HG03565 (cell line): Measurements from ENCODE around the gene RTP5.
"Not testable (repeated sequence)": the region's sequence is repeated elsewhere in the genome, so short reads cannot be mapped to it uniquely, and the experiment has no call there.

Source experiments
- ATAC-seq: cut with Tn5 transposase; IDR thresholded peaks from one replicate; pipeline ENCODE4 v1.9.1; 2021; ENCODE audit warnings: mild to moderate bottlenecking, moderate library complexity; ENCODE audit not compliant: unreplicated experiment

Gene RTP5

DNA sequence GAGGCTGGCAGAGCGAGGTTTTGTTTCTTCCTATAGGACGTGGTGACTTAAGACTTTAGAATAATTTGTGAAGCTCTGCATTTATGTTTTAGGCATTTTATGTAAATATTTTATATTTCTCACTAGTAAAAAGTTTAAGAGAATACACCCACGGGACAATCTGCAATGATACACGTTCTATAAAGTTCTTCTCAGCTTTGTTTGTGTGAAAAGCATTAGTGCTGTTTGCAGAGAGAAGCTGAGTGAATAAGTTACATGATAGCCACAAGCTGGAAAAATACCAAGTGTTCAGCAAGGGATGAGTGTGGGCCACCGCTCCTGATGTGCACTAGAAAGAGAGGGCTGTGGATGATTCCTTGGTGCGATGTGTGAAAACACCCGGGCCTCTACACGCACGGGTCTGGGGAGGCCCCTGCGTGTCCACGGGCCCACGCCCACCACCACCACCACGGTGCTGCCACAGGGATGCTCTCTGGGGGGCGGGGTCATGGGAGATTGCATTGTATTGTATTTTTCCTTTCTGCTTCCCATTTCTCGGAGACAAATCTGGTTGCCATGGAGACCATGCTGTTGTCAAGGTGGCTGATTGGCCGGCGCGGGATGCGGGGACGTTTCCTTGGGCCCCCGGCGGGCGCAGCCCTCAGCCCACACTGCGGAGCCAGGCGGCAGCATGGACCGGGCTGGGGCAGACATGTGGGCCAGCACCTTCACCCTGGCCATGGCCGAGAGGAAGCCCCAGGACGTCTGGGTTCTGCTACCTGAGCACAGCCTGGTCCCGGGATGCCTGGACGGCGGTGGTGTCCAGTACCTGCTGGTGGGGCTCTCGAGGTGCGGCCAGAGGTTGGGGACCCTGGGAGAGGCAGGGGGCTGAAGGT lies at the start of gene RTP5:
TSS of gene RTP5 (plus strand) at position 643 of the 875 bp plus-strand sequence. CDS start at position 671, 28 bp downstream.
- no peak for ATAC-seq

DNA sequence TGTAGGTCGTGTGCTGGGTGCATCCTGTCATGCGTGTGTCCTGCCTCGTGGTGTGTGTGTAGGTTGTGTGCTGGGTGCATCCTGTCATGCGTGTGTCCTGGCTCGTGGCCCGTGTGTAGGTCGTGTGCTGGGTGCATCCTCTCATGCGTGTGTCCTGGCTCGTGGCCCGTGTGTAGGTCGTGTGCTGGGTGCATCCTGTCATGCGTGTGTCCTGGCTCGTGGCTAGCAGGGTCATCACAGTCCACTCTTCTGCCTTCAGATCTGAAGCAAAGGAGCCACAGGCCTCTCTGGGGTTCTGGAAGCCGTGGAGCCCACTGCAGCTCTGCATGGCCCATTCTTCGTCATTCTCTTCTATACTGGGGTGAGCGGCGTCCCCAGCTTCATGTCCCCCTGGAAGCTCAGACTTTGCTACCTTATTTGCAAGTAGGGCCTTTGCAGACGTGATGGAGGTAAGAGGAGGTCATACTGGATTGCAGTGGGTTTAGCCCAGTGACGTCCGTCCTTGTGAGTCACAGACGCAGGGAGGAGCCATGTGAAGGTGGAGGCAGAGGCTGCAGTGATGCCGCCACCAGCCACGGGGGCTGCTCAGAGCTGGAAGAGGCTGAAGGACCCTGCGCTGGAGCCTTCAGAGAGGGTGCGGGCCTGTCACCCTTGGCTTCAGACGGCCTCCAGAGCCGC lies 49.4 kb upstream of the RTP5 start:
- ATAC-seq: not testable (repeated sequence)

DNA sequence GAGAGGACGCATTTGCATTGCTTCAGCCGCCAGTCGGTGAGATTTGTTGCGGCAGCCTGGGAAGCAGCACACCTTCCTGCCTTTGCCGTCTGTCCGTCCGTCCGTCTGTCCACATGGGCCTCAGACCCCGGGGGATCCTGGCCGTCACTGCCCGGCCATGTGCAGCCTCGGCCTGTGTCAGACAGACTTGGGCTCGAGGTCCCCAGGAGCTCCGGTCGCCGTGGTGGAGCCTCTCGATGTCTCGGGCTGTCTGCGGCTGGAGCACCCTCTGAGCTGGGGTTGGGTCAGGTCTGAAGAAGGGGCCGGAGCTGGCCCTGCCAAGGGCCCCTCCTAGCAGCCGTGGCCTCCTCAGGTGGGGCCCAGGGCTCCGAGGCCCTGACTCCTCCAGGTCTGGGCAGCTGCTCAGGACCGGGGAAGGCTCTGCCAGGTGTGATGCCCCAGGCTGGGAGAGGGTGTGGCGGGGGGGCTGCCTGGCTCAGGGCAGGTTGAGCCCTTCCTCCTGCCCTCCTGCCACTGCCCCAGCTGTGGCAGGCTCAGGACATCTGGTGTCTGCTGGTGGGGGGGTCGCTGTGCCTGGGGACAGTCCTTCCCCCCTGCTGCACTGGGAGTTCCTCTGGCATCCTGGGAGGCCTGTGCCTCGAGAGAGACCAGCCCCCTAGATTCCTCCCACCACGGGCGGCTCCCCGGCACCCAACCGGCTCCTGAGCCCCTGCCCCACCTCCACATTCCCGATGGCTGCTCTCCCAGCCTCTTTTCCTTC lies 48.7 kb upstream of the RTP5 start:
- no peak for ATAC-seq

DNA sequence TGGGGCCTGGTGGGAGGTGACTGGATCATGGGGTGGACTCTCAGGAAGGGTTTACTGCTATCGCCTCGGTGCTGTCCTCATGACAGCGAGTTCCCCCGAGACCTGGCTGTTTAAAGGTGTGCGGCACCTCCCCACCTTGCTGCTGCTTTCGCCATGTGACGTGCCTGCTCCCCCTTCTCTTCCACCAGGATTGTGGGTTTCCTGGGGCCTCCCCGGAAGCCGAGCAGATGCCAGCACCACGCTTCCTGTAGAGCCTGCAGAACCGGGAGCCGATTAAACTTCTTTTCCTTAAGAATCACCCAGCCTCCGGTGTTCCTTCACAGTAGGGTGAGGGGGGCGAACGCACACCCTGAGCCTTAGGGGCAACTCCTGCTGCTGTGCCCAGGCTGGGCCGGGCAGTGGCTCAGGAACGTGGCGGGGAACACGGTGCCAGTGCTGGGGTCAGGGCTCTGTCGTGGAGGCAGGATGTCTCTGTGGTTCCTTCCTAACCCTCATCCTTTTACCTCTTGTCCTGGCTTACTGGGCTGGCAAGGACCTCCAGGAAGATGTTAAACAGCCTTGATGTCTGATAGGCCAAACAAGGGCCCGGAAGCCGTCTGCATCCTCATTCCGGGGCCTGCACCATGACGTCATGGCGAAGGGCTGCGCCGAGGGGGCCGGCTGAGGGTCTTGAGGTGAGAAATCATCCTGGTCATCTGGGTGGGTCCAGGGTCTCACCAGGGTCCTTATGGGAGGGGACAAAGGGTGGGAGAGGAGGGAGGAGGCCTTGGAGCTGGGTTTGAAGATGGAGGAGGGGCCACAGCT lies 47.9 kb upstream of the RTP5 start:
- no peak for ATAC-seq

DNA sequence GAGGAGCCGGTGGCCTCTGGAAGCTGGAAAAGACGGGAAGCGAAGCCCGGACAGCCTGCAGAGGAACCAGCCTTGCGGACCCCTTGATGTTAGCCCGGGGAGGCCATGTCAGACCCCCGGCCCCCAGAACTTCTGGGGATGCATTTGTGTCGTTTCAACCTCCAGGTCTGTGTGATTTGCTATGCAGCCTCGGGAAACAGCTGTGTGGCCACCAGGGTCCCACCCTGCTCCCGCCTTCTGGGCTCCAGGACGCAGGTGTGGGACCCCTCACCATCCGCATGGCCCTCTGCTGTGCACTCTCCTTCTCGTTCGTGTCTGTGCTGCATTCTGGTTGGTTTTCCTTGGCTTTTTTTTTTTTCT lies 47.3 kb upstream of the RTP5 start:
- no peak for ATAC-seq

DNA sequence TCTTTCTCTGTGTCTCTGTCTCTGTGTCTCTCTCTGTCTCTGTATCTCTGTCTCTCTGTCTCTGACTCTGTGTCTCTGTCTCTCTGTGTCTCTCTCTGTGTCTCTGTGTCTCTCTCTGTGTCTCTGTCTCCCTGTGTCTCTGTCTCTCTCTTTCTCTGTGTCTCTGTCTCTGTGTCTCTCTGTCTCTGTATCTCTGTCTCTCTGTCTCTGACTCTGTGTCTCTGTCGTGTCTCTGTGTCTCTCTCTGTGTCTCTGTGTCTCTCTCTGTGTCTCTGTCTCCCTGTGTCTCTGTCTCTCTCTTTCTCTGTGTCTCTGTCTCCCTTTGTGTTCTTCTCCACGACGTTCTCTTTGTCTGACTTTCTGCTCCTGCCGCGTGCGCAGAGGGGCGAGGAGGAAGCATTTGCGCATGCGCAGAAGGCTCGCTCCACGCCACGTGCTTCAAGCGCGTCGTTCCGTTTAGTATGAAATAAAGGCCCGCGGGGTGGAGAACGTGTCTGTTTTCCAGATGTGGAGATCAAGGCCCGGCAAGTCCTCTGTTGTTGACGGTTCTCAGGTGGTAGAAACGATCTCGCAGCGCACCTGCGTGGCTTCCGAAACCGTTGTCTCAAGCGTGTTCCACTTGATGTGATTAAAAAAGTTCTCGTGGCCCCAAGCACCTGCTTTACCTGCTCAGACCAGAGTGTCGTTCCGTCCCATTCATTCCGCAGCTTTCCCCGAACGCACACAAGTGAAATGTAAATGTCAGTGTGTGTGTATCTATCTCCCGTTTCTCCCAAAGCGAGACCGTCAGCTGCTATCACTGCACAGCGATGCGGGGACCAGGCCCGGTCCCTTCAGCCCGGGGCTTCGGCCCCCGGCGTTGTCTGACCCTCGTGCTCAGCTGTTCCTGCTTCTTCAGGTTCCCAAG lies 45.7 kb upstream of the RTP5 start:
- ATAC-seq: not testable (repeated sequence)

DNA sequence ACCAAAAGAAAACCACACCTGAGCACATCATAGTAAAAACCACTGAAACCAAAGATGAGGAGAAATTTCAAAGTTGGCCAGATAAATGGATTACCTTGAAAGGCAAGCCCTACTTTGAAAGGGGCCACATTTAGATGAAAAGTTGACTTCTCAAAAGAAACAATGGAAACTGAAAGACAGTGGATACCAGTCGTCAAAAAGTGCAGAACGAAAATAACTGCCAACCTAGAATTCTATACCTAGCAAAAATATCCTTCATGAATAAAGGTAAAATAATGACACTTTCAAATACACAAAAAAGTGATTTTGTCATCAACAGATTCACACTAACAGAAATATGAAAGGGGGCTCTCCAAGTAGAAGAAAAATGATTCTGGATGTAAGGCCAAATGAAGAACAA lies 42.1 kb upstream of the RTP5 start:
- no peak for ATAC-seq

DNA sequence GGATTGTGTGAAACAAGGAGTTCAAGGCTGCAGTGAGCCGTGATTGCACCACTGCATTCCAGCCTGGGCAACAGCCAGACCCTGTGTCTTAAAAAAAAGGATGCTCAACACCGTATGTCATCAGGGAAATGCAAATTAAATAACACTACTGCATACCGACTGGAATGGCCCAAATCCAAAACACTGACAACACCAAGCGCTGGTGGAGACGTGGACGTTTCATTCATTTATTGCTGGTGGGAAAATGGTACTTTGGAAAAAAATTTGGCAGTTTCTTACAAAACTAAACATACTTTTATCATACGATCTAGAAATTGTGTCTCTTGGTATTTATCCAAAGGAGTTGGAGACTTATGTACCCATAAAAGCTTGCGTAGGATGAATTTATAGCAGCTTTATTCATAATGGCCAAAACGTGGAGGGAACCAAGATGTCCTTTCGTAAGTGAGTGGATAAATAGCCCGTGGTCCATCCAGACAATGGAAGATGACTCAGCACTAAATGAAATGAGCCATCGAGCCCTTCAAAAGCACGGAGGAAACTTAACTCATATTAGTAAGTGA lies 36.3 kb upstream of the RTP5 start:
- no peak for ATAC-seq

DNA sequence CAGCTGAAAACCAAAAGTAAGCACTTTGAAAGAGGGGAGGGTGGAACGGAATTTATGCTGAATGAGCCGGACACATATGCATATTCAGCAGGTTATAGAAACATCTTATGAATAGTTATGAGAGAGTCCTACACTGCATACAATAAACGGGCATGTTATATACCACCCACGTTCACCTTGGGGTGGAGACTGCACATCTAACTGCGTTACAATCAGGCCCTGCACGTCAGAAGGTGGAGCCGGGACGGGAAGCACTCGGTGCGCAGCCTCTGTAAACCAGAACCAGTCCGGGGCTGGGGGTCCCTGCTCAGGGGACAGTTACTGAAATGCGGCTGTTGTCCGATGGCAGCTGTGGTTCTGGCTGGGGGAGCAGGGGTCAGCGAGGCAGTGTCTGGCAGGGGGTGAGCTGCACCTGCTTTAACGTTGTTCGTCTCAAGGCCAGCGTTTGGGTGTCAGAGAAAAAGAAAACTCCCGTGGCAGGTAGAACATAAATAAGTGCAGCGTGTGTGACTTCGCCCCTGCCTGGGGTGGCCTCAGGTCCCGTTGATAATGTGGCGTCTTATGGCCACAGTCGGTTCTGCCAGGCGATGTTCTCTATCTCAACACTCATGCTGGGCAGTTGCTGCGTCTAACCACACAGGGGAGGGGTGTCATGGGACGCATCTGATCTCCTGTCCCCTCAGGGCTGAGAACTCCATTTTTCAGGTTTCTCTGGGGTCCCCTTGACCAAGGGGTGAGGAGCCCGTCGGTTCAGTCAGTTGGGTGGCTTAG lies 35.6 kb upstream of the RTP5 start:
- not testable (repeated sequence) for ATAC-seq

DNA sequence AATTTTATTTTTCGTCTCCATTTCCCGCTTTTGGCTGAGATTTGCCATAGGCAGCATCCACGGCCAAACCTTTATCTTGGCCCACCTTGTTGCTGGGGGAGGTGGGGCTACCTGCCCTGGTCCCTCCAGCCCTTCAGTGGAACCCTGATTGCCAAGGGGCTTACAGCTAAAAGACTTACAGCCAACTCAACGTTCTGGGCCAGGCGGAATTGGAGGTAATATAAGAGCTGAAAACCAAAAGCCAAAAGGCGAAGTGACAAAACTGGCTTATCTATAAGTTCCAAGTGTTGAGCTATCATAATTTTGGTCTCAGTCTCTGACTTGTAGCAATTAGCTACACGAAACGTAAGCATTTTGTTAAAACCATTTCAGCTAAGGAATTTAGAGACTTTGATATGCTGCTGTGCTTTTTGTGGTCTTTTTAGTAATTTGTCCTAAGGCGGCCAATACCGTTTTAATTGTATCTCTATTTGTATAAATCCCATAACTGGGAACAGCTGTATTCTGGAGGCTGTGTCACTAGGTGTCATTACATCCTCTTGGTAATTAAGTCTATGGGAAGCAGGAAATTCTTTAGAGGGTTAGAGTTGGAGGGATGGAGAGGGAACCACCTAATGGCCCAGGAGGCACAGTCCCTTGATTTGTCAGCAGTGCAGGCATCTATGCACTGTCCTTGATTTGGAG lies 34.9 kb upstream of the RTP5 start:
- ATAC-seq: no peak

DNA sequence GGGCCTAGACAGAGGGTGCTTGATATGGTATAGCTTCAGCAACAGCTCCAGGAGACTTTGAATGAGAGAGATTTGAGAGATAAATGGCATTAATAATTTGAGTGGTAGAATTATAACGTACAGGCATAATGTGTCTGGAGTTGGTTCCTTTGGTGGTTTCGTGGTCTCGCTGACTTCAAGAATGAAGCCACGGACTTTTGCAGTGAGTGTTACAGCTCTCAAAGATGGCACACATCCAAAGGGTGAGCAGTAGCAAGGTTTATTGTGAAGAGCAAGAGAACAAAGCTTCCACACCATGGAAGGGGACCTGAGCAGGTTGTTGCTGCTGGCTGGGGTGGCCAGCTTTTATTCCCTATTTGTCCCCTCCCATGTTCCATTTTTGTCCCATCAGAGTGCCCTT lies 33.9 kb upstream of the RTP5 start:
- no peak for ATAC-seq

DNA sequence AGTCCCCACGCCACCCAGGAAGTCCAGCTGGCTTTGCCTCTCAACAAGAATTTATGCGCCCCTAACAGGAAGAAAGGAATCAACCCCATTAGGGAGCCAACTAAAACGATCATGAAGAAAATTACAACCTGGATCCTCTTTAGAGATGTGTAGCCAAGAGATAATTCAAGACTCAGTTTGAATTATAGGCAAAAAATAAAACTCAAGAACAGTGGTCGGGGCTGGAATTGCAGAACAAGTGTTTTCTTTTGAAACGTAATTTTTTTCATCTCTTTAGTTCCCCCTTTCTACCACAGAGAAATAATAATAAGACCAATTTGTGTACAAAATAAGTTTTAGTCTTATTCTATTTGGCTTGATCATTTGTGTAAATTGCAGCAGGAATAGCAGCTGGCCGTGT lies 33.2 kb upstream of the RTP5 start:
- no peak for ATAC-seq

DNA sequence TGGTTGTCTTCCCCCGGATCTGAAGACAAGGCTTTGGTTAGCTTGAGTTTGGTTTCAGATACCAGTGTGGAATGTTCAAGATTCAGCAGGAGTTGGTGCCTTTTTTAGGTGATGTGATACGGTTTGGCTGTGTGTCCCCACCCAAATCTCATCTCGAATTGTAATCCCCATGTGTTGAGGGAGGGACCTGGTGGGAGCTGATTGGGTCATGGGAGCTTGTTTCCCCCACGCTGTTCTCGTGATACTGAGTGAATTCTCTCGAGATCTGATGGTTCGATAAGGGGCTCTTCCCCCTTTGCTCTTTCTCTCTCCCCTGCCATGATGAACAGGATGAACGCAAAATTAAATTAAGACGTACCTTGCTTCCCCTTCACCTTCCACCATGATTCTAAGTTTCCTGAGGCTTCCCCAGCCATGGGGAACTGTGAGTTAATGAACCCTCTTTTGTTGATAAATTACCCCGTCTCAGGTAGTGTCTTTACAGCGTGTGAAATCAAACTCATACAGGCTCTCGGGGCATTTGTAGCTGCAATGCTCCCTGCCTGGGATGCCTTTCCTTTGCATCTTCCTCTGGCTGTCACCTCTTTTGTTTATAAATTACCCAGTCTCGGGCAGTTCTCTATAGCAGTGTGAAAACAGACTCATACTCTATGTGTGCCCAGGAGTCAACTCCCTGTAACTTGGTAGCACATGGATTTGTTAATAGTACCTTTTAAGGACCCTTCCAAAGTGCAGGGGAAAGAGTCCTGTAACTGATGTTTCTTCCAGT lies 32.1 kb upstream of the RTP5 start:
- ATAC-seq: no peak

DNA sequence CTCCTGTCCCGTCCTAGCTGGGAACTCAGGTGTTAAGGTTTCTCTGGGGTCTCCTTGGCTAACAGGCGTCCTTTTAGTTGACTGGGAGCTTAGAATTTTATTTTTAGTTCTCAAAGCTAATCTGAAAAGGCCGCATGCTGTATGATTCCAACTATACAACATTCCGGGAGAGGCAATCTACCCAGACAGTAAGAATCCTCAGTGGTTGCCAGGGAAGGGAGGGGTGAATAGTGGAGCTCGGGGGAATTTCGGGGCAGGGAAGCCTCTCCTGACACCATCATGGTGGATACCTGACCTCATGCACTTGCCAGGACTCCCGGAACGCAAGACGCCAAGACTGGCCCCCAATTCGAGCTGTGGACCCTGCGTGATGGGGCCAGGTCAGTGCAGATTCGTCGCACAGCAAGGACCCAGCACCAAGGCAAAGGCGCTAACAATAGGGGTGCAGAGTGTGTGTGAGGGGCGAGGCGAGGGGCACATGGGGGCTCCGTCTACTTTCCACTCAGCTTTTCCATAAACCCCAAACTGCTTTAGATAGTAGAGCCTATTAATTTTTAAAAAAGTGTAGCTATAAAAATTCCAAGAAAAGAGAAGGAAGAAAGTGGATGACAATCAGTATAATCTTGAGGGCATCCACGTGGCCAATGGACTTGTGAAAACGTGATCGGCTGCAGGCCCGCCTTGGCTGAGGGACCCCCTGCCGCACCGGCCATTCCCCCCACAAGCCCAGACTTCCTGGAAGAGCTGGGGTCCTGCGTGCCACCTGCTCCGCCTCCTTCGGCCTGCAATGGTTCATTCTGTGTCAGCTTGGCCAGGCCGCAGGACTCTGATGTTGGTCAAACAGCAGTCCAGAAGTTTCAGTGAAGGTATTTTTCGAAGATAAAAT lies 28.1 kb upstream of the RTP5 start:
- ATAC-seq: no peak

DNA sequence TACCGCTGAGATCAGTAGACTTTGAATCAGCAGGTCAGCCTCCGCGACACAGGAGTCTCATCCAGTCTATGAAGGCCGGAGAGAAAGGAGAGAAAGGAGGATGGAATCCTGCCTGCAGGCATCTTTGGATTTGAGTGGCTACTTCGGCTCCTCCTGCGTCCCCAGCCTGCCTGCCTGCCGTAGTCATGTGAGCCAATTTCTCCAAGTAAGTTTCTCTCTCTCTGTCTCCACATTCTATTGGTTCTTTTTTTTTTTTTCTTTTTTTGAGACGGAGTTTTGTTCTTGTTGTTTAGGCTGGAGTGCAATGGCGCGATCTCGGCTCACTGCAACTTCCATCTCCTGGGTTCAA lies 27.5 kb upstream of the RTP5 start:
- no peak for ATAC-seq

DNA sequence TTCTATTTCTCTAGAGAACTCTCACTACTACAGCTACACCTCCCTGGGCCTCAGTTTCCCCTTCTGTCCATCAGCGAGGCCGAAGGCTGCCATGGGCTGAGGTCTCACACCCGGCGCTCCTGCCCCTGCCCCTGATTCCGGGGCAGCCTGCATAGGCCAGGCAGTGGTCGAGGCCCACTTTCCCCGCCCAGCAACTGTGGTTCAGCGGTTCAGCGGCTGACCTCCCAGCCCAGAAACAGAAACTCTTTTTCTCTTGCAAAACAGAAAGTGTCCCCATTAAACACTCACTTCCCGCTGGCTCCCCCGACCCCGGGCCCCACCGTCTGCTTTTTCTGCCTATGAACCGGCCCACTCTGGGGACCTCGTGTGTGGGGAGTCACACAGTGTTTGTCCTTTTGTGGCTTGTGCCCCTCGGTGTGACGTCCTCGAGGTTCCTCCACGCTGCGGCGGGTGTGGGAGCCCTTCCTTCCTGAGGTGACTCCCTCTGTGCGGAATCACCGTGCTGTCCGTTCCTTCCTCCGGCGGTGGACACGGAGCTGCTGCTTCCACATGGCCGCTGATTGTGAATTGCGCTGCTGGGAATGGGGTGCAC lies 26.8 kb upstream of the RTP5 start:
- no peak for ATAC-seq
